Mucosa of gallbladder (tissue), 1 donor: ENCODE data around the gene LY6G6D. TPM values are rescaled to one million over a fixed set of nuclear protein-coding genes. Genes with fewer than 3 reads are reported as not detected.

Experiments used
- DNase-seq: peaks from one replicate; pipeline ENCODE4 v3.0.0-alpha.2; 2020; ENCODE audit warnings: low spot score
- total RNA-seq: library from RNA; stranded (reverse); gene quantifications from one replicate; pipeline ENCODE4 v1.2.1, GENCODE V29; 2021
- donor health status: DM: no; HTN: no; CAD: no.

Gene LY6G6D
- total RNA-seq, 1 donor from 2014 or later = not detected

GRCh38 chr6:31719001-31719400 lies 3.9 kb downstream of the LY6G6D start:
- DNase-seq = no peak

DNA sequence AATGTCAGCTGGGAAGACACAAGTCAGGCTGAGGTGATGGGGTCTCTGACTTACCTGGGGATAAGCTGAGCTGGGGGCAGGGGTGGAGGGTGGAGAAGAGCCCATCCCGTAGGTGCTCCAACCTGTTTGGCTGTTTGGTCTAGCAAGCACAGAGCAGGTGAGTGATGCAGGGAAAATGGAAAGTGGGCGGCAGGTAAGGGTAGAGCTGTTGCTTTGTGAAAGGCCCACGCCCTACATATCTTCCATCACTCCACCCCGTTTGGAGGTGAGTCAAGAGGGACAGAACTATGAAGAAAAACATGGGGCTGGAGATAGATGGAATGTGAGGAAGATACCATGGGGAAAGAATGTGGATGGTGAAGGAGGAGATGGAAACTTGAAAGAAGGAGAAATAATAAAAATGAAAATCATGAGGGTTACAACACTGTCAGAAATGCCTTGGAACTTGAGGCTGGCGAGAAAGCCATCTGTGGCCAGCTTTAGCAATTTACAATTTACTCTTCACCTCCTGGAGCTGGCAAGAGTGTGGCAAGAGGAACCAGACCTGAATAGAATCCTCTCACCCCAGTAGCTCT lies 5.1 kb downstream of the LY6G6D start:
- DNase-seq = no peak

DNA sequence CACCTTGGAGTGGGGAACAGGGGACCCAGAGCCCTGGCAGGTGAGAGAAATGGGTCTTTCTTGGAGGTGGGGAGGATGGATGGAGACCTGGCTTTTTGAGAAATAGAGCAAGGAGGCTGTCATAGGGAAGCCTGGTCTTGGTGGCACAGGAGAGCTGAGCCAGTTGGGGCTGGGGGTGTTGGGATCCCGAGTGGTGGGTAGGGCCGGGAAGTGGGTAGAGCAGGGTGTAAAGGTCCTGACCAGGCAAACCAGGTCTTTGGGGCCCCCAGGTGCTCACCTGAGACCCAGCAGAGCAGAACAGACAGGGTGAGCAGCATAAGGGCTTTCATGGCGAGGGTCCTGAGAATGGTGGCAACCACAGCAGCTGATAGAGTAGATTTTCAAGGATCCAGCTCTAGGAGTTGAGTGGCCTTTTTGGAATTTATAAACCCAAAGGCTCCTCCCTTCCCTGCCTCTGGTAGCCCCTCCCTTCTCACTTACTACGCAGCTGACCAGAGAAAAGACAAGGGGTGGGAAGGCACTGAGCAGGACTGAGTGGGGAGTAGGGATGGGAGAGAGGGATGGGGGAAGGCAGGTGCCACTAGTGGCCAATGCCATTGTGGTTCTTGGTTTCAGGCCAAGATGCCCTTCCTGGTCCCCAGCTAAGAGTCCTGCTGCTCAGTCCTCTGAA lies 6.3 kb downstream of the LY6G6D start, which contains the start of gene LY6G6C:
LY6G6C (minus strand) TSS at position 396 of the 670 bp plus-strand sequence; CDS start at position 329, 67 bp downstream.
- DNase-seq = no peak

- no peak for DNase-seq
These were observed 7.0 kb downstream of the LY6G6D start for GRCh38 chr6:31722173-31722572.

DNA sequence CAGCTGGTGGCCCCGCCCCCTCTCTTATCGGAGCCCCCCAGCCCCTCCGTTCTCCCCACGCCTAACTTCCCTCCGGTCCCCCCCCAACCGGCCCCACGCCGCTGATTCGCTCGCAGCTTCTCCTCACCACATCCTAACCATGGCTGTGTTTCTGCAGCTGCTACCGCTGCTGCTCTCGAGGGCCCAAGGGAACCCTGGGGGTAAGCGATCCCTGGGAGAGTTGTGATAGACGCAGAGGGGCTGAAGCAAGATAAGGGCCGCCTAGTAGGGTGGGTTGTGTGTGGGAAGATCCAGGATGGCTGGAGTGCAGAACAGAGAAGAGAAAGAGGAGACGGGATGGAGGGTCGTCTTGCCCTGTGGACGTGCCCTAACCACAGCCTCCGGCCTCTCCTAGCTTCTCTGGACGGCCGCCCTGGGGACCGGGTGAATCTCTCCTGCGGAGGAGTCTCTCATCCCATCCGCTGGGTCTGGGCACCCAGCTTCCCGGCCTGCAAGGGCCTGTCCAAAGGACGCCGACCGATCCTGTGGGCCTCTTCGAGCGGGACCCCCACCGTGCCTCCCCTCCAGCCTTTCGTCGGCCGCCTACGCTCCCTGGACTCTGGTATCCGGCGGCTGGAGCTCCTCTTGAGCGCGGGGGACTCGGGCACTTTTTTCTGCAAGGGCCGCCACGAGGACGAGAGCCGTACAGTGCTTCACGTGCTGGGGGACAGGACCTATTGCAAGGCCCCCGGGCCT lies 8.3 kb downstream of the LY6G6D start, which contains the start of gene MPIG6B:
MPIG6B (plus strand) TSS at position 129 of the 735 bp plus-strand sequence; CDS start at position 140, 11 bp downstream.
- no peak for DNase-seq

- DNase-seq = no peak
These were observed 9.0 kb downstream of the LY6G6D start for GRCh38 chr6:31723980-31724691.

GRCh38 chr6:31725502-31726350 lies 10.6 kb downstream of the LY6G6D start:
- no peak for DNase-seq

GRCh38 chr6:31727034-31727716 lies 12.0 kb downstream of the LY6G6D start:
- no peak for DNase-seq

DNA sequence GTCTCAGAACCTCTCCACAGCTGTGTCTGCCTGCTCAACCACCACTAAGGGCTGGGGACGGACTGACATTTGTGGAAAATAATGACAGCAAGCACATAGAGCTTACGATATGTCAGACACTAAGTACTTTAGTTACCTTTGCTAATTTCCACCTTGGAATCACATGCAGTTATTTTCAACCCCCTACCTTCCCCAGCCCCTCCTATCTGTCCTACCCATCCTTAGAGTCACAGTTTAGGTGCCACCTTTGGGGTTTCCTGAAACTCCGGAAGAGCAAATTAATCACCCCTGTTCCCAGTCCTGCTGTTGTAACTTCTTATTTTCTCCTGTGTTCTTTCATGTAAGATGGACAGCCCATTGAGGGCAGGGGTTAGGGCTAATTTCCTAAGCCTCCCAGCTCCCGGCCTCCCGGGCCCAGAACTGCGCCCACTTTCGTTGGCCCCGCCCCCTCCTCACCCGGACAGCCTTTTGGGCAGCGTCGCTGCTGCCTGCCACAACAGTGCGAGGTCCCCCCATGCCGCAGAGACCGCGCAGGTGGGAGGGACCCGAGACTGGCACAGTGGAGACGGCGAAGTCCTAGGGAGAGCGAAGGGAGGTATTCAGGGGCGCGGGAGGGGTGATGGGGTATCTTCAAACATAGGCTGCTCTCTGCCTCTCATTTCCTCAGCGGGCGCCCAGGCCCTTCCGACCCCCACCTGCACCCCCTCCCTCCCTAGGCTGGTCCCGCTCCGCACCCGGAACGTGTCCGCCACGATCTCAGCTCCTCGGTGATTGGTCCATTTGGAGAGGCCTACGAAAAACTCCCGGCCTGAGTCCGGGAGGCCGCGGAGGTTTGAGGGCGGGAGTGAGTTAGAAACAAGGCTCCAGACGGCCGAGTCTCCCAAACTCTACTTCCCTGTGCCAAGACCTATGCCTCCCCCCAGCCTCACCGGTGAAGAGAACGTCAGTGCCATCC lies 12.8 kb downstream of the LY6G6D start:
- no peak for DNase-seq

DNA sequence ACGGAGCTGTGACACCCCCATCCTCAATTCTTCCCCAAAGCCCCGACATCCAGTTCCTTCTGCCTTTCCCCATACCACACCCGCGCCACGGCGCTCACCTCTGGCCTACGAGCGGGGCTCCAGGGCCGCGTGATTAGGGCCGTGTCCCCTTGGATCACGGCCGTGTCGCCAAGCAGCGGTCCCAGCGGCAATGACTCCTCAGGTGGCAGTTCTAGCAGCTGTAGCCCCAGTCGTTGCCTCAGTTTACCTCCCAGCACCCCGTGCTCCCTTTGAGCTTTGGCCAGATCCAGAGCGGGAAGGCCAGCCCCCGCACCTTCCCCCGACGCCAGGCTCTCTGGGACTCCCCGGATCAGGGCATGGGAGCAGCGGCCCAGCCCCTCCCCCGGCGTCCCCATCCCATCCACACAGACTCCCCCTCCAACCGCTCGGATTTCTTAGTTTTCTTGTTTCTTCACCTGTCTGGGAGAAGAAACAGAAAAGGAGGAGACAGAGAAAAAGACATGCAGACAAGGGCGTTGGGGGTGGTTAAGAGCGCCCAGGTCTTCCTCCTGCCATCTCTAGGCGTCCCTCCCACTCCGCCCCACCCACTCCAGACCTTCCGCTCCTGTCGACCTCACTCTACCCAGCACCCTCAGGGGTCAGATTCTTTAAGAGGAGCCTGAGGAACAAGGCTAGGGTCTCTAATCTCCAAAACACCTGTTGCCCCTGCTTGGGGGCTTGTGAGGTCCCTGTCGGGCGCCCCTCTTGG lies 13.8 kb downstream of the LY6G6D start, which contains the start of gene DDAH2:
DDAH2 (minus strand) TSS at position 533 of the 748 bp plus-strand sequence; CDS start at position 395, 138 bp downstream.
- DNase-seq = no peak

- peak; percentile 94 for DNase-seq
These were observed 14.4 kb downstream of the LY6G6D start for GRCh38 chr6:31729515-31729978.

GRCh38 chr6:31729979-31730630 lies 15.0 kb downstream of the LY6G6D start:
- DNase-seq = peak; percentile 90

- DNase-seq = no peak
These were observed 15.5 kb downstream of the LY6G6D start for GRCh38 chr6:31730631-31731086.

GRCh38 chr6:31732029-31732428 lies 16.9 kb downstream of the LY6G6D start:
- no peak for DNase-seq

GRCh38 chr6:31733734-31734133 lies 18.6 kb downstream of the LY6G6D start:
- DNase-seq = no peak

- DNase-seq = no peak
These were observed 19.2 kb downstream of the LY6G6D start for GRCh38 chr6:31734247-31734820.

DNA sequence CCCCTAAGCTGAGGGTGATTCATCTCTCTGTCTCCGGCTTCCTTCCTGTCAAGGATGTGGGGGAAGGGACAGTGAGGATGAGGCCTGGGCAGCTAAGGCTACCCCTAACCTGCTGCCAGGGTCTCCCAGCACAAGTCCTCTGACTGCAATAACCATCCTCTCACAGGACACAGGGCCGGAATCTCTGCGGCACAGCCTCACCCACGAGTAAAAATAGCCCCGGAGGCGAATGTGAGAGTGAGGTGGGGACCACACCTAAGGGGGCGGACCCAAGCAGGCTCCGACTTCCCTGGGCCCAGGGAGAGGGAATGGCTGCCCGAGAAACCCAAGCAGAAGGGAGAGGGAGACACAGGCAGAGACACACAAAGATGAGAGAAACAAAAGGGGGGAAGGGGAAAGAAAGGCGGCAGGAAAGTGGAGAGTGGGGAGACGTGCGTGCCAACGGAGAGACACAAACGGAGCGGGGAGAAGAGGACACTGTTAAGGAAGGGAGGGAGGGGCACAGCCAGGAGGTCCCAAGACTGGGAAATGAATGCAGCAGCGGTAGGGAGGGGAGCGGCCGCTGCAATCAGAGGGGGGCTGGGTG lies 19.8 kb downstream of the LY6G6D start:
- no peak for DNase-seq
